ENCODE measurements around the gene ELANE.
"Not testable (repeated sequence)": the region's sequence is repeated elsewhere in the genome, so short reads cannot be mapped to it uniquely, and the experiment has no call there.

Gene ELANE

DNA sequence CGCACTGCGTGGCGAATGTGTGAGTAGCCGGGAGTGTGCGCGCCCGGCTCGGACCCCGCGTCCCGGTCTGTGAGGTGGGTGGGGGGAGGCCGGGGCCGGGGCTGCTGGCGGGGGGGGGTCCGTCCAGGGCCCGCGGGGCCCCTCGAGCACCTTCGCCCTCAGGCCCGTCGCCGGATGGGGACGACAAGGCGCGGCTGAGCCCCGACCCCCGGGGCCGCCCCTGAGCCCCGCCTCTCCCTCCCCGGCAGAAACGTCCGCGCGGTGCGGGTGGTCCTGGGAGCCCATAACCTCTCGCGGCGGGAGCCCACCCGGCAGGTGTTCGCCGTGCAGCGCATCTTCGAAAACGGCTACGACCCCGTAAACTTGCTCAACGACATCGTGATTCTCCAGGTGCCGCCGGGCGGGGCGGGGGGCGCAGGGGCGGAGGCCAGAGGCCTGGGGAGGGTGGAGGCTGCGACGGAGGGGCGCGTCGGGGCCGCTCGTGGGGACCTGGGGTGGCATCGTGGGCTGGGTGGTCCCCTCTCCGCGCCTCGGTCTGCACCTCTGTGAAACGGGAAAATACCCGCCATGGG, 997 bp downstream of the ELANE start:
- TF ChIP-seq SPI1 (IDR thresholded peaks at IDR 0.05; ENCODE audit: borderline replicate concordance, low read depth) (no peak), CTCF (IDR thresholded peaks at IDR 0.05; ENCODE audit: insufficient read depth, low read length) (no peak), POLR2AphosphoS5 (IDR thresholded peaks at IDR 0.05; ENCODE audit: low read depth) (no peak), GABPA (IDR thresholded peaks at IDR 0.05; ENCODE audit: low read depth) (no peak)
- TF ChIP-seq, protein P1, sequence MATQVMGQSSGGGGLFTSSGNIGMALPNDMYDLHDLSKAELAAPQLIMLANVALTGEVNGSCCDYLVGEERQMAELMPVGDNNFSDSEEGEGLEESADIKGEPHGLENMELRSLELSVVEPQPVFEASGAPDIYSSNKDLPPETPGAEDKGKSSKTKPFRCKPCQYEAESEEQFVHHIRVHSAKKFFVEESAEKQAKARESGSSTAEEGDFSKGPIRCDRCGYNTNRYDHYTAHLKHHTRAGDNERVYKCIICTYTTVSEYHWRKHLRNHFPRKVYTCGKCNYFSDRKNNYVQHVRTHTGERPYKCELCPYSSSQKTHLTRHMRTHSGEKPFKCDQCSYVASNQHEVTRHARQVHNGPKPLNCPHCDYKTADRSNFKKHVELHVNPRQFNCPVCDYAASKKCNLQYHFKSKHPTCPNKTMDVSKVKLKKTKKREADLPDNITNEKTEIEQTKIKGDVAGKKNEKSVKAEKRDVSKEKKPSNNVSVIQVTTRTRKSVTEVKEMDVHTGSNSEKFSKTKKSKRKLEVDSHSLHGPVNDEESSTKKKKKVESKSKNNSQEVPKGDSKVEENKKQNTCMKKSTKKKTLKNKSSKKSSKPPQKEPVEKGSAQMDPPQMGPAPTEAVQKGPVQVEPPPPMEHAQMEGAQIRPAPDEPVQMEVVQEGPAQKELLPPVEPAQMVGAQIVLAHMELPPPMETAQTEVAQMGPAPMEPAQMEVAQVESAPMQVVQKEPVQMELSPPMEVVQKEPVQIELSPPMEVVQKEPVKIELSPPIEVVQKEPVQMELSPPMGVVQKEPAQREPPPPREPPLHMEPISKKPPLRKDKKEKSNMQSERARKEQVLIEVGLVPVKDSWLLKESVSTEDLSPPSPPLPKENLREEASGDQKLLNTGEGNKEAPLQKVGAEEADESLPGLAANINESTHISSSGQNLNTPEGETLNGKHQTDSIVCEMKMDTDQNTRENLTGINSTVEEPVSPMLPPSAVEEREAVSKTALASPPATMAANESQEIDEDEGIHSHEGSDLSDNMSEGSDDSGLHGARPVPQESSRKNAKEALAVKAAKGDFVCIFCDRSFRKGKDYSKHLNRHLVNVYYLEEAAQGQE (IDR thresholded peaks at IDR 0.05; ENCODE audit: insufficient replicate concordance, low read depth), result no peak
- Histone ChIP-seq H3K27me3 (ENCODE audit: insufficient read depth, poor library complexity, severe bottlenecking) (no peaks in the 10 kb centered on the region), H3K27ac (replicated peaks) (peak overlapping the region; percentile 89), H3K4me3 (replicated peaks; ENCODE audit: insufficient read depth, low read length) (peak overlapping the region; percentile 70)
- no peak for DNase-seq (ENCODE audit: low read depth in 1 of 2, low spot score in 1 of 2)

DNA sequence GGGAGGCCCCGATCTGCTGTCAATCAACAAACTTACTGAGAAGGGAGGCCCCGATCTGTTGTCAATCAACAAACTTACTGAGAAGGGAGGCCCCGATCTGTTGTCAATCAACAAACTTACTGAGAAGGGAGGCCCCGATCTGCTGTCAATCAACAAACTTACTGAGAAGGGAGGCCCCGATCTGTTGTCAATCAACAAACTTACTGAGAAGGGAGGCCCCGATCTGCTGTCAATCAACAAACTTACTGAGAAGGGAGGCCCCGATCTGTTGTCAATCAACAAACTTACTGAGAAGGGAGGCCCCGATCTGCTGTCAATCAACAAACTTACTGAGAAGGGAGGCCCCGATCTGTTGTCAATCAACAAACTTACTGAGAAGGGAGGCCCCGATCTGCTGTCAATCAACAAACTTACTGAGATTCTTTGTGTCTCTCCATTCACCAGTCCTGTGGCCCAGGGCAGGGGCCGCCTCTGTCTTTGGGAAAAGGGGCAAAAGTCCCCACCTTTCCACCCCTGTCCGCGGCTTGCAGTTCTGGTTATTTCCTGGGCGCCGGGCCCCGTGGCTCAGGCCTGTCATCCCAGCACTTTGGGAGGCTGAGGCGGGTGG, 1.6 kb downstream of the ELANE start:
- H3K4me3 ChIP-seq (replicated peaks; ENCODE audit: insufficient read depth, low read length), result peak overlapping the region; percentile 70
- not testable (repeated sequence) for H3K27ac ChIP-seq (replicated peaks); H3K27me3 ChIP-seq (ENCODE audit: insufficient read depth, poor library complexity, severe bottlenecking); DNase-seq (ENCODE audit: low read depth in 1 of 2, low spot score in 1 of 2)

GRCh38 chr19:854549-854948, 2.4 kb downstream of the ELANE start:
- TF ChIP-seq, protein P1 (IDR thresholded peaks at IDR 0.05; ENCODE audit: insufficient replicate concordance, low read depth), result no peak
- no peak for TF ChIP-seq SPI1 (IDR thresholded peaks at IDR 0.05; ENCODE audit: borderline replicate concordance, low read depth)
- no peak for TF ChIP-seq CTCF (IDR thresholded peaks at IDR 0.05; ENCODE audit: insufficient read depth, low read length)
- TF ChIP-seq POLR2AphosphoS5 (IDR thresholded peaks at IDR 0.05; ENCODE audit: low read depth), result no peak
- no peak for TF ChIP-seq GABPA (IDR thresholded peaks at IDR 0.05; ENCODE audit: low read depth)
- Histone ChIP-seq H3K4me3 (replicated peaks; ENCODE audit: insufficient read depth, low read length) (no peak overlapping the region), H3K27ac (replicated peaks) (no peak overlapping the region), H3K27me3 (ENCODE audit: insufficient read depth, poor library complexity, severe bottlenecking) (no peaks in the 10 kb centered on the region)
- no peak for DNase-seq (ENCODE audit: low read depth in 1 of 2, low spot score in 1 of 2)

DNA sequence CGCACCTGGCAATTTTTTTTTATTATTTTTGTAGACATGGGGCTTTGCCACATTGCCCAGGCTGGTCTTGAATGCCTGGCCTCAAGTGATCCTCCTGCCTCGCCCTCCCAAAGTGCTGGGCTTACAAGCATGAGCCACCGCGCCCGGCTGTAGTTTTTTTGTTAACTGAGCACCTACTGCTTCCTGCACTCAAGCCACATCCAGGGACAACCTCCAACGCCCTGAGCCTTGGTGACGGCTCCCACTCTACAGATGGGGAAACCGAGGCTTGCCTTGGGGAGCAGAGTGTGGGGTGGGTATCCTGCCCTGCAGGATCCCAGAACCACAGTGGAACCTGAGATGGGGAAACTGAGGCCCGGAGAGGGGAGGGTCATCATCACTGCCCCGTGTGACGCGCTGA, 3.0 kb downstream of the ELANE start:
- Histone ChIP-seq H3K27ac (replicated peaks) (no peak overlapping the region), H3K27me3 (ENCODE audit: insufficient read depth, poor library complexity, severe bottlenecking) (no peaks in the 10 kb centered on the region), H3K4me3 (replicated peaks; ENCODE audit: insufficient read depth, low read length) (no peak overlapping the region)
- TF ChIP-seq, protein P1 (IDR thresholded peaks at IDR 0.05; ENCODE audit: insufficient replicate concordance, low read depth), result no peak
- TF ChIP-seq SPI1 (IDR thresholded peaks at IDR 0.05; ENCODE audit: borderline replicate concordance, low read depth) (no peak), GABPA (IDR thresholded peaks at IDR 0.05; ENCODE audit: low read depth) (no peak), CTCF (IDR thresholded peaks at IDR 0.05; ENCODE audit: insufficient read depth, low read length) (no peak), POLR2AphosphoS5 (IDR thresholded peaks at IDR 0.05; ENCODE audit: low read depth) (no peak)
- no peak for DNase-seq (ENCODE audit: low read depth in 1 of 2, low spot score in 1 of 2)
